ENCODE results near the gene IRF3.
A peak's percentile ranks its signal among the peaks of the same experiment; 100 is the strongest.
"Not testable (repeated sequence)": the region's sequence is repeated elsewhere in the genome, so short reads cannot be mapped to it uniquely, and the experiment has no call there.

The IRF3 gene

DNA sequence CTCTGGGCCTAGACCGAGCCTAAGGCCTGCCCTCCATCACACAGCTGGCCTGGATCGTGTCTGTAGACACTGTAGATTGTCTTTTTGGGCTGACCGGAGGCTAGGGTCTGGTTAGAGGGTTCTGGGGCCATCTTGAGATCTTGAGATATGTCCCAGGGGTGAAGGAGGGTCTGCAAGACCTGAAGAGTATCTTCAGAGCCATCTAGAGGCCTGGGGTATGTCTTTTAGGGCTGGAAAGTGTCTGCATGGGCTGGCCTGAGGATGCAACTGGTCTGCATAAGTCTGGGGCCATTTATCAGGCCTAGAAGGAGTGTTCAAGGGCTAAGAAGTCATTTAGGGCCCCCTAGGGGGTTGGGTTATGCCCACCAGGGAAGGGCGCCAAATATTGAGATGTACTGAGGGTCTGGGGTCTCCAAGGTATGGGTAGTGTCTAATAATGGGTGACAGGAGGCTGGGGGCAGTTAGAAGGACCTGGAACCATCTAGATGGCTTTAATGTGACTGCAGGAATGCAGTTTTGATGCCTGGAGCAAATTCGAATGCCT lies 23.1 kb downstream of the IRF3 start:
- no peak for DNase-seq

DNA sequence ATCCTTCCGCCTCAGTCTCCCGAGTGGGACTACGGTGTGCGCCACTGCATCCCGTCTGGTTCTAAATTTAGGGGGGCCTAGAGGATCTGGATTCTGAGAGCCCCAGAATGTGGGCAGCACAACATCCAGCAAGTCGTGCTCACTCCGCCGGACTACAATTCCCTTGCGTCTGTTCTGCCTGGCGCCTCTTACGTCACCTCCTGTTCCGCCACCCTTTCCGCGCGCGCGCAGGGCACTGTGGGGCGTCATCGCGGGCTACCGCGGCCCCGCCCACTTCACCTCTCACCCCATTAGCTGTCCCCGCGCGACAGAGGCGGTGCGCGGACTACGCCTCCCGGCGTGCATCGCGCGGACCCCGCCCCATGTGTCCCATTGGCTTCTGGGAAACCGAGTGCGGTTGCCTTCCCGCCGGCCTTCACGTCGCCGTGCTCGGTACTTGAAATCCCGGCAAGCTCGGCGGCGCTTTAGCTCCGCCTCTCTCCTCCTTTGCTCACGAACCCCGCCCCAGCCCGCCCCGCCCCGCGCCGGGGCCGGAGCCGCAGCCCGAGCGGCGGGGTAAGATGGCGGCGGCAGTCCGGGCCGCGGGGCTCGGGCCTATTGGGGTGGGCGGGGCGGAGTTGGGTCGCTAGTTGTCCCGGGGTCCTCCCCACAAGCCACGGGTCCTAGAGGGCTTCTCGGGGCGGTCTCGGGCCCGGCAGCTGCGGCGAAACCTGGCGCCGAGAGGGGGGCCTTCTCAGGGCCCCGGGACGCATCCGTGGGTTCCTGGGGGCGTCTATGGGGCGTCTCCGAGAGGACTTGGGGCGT lies 23.8 kb downstream of the IRF3 start, which contains the start of gene SCAF1:
SCAF1 (plus strand) TSS at position 522 of the 804 bp plus-strand sequence. CDS start 2,818 bp downstream, outside the sequence.
- peak; percentile 98 for DNase-seq

DNA sequence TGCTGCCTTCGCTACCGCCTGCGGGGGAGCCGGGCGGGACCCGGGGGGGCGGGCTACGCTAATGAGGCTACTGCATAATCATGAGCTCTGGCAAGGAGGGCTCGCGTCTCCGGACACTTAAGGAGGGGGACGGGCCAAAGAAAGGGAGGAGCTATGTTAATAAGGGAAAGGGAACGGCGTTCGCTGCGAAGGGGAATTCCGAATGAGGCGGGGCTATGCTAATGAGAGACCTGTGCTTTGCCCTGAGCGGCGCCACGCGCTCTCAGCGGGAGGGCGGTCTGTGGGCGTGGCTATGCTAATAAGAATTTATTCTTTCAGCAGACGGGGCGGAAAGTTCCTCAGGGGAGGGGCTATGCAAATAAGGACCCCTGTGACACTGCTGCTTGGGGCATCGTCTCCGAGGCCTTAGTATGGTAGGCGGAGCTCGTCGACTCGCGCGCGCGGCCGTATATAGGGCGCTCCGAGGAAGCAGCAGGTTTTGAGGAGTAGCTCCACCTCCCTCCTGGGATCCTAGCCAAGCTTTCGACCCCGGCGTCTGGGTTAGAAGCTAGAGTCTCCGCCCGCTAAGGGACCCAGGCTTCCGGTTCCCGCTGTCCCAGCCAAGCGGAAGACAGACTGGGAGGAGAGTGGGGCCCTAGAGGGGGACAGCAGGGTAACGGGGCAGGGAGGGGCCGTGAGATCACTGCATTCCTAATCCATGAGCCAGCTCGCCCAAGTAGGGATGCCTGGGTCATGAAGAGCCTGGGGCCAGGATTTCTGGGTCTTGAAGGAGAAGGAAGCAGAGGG lies 25.4 kb downstream of the IRF3 start, which contains the start of gene RRAS:
RRAS (minus strand) TSS at position 31 of the 786 bp plus-strand sequence. CDS start 45 bp downstream, outside the sequence.
- peak; percentile 100 for DNase-seq

DNA sequence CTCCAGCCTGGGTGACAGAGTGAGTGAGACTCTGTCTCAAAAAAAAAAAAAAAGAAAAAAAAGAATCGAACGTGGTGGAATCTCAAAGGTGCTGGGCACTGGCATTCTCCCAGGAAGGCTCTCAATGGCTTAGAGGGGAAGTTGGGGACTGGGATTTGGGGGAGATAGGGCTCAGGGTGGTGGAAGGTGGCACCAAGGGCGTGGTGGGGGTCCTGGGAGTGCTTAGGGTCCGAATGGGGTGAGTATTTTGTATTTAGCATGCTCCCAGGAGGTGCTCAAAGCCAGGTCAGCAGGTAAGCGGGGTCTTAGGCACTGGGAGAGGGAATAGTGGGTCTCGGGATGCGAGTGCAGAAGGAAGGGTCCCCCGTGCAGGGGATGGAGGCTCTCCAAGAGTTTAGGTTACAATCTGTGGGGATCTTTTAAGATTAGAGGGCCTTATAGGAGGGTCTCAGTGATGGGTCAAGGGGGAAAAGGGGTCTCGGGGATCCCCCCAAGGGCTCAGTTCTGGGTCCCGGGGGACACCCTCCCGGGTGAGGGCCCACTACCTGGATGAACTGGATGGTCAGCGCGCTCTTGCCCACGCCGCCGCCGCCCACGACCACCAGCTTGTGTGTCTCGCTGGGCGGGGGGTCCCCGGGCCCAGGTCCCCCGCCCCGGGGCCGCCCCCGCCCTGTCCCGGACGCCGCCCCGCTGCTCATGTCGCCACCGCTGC lies 26.1 kb downstream of the IRF3 start:
- DNase-seq, result no peak

DNA sequence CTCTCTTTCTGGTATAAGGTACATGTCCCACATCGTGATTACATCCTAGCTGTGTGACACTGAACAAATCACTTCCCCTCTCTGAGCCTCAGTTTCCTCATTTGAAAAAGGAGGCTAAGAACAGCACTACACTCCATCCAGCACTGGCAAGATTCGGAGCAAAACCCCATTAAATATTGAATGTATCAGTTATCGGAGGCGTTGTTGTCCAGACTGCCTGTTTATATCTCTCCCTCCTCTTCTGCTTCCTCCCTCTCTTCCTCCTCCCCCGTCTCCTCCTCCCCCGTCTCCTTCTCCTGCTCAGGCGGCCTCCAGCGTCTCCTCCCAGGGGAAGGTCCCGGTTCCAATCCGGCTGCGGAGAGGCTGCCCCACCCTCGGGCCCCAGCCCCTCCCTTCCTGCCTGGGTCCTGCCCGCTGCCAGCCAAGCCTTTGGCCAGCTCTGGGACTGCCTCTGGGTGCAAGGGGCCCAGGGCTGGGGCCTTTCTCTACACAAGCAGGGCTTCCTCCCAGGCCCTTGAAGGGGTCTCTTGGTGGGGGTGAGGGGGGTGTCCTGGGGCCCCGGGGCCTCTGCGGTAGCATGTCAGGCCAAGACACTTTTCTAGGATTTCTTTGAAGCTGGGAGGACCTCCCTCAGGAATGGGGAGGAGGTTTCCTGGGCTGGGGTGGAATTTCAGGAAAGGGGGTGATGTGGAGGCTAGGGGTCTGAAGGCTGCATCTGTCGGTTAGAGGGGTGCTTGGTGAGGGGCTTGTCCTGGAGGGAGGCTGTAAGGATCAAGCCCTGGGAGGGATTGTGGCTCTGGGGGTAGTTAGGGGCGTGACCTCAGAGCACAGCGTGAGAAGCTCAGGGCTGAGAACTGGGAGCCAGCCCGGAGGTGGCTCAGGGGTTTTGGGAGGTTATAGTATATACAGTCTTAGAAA lies 27.6 kb downstream of the IRF3 start:
- DNase-seq, result peak; percentile 39

- DNase-seq, result no peak
Measured at GRCh38 chr19:49636233-49636932, 29.3 kb downstream of the IRF3 start.

DNA sequence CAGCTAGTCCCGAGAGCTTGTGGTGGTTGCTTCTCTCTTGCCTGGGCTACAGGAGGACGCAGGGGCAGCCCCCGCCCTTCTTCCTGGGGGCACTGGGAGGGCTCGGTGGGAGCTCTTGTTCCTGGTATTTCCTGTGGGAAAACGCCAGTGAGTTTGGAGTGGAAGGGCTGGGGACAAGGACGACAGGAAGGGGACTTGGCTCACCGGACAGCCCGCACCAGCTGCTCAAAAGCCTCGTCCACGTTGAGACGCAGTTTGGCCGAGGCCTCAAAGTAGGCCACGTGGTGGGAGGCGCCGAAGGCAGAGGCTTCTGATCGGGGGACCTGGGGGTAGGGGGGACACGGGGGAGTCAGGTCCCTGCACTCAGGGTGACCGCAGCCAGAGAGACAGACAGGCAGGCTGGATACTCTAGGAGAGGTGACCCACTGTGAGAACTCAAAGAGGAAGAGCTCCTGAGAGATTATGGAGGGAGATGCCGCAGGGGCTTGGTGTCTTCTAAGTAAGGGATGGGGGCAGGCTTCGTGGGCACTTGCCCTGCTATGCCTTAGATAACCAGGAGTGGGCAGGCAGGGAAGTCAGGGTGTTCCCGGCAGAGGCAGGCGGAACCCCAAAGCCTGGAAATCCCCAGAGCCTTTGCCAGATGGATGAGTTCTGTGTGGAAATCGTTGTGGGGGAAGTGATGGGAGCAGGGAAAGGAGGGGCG lies 30.0 kb downstream of the IRF3 start:
- DNase-seq, result no peak

- DNase-seq, result not testable (repeated sequence)
Measured at GRCh38 chr19:49633273-49633672, 32.4 kb downstream of the IRF3 start.

DNA sequence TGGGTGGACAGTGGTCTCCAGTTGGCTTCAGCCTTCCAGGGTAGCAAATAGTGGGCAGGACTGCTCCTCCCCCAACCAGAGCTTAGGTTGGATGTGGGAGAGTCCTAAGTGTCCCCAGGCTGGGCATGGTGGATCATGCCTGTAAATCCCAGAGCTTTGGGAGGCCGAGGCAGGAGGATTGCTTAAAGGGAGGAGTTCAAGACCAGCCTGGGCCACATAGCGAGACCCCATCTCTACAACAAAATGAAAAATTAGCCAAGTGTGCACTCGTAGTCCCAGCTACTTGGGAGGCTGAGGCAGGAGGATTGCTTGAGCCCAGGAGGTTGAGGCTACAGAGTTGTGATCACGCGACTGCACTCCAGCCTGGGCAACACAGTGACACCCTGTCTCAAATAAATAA lies 33.1 kb downstream of the IRF3 start:
- DNase-seq, result no peak

GRCh38 chr19:49631610-49632192 lies 34.0 kb downstream of the IRF3 start:
- DNase-seq, result no peak

DNA sequence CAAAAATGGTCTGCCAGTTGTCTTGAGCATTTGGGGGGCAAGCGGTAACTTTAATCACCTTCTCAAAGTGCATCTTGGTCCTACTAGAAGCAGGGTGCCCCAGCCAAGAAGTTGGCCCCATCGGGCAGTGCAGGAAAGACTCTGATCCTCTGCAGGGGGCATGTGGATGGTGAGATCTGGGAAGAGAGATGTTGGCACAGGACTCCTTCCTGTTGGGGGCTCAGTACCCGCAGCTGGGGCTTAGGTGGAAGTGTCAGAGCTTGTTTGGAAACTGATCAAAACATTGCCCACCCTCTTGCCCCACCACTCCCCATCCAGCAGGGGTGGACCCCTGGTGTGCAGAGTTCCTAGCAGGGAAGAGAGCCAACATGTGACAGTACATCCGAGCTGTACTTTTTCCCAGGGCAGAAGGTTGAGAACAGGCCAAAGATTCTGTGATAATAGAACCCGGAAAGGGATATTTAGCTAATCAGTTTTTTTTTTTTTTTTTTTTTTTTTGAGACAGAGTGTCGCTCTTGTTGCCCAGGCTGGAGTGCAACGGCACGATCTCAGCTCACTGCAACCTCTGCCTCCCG lies 34.6 kb downstream of the IRF3 start:
- DNase-seq, result no peak

DNA sequence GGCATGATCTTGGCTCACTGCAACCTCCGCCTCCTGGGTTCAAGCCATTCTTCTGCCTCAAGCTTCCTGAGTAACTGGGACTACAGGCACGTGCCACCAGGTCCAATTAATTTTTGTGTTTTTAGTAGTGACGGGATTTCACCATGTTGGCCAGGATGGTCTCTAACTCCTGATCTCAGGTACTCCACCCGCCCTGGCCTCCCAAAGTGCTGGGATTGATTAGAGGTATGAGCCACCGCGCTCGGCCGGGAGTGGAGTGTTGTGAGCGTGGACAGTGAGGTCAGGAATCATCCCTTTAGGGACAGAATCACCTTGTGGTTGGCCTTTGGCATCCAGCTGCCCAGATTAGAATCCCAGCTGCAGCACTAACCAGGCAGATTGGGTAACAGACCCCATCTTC lies 36.0 kb downstream of the IRF3 start:
- DNase-seq, result no peak

DNA sequence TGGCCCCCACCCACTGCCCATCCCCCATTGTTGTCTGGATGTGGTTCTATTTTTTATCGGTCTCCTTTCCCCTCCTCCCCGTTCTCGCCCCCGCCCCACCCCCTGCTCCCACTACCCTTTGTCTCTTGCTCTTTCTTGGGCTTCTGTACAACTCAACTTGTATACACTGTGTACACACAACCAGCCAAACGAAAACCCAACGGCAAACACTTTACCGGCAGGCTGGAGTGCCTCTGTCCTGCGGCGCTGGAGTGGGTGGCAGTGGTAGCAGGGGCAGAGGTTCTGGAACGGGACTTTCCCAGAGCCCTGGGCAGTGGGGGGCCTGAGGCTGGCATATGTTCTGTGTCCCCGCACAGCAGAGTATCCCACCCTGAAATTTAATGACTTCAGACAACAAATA lies 39.4 kb downstream of the IRF3 start:
- DNase-seq, result no peak

GRCh38 chr19:49624967-49625910 lies 40.4 kb downstream of the IRF3 start:
- no peak for DNase-seq

DNA sequence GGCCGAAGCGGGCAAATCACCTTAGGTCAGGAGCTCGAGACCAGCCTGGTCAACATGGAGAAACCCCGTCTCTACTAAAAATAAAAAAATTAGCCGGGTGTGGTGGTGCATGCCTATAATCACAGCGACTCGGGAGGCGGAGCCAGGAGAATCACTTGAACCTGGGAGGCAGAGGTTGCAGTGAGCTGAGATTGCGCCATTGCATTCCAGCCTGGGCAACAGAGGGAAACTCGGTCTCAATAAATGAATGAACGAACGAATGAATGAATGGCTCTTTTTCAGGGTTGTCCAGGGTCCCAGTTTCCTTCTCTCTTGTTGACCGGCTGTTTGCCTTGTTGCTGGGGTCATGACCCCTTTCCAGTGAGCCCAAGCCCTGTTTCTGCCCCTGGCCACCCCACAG lies 47.8 kb downstream of the IRF3 start:
- DNase-seq, result not testable (repeated sequence)

- DNase-seq, result no peak
Measured at GRCh38 chr19:49616945-49617344, 48.7 kb downstream of the IRF3 start.

- DNase-seq, result no peak
Measured at GRCh38 chr19:49616532-49616931, 49.1 kb downstream of the IRF3 start.

DNA sequence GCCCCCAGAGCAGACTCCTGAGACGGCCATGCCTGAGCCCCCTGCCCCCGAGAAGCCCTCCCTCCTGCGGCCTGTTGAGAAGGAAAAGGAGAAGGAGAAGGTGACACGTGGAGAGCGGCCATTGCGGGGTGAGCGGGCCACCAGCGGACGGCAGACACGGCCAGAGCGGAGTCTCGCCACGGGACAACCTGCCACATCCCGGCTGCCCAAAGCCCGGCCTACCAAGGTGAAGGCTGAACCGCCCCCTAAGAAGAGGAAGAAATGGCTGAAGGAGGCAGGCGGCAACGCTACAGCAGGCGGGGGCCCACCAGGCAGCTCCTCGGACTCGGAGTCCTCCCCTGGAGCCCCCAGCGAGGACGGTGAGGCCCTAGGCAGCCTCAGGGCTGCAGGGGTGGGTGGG lies 49.8 kb downstream of the IRF3 start:
- DNase-seq, result no peak

Measured in kidney glomerular epithelial cell (primary cell).